Measurements from ENCODE around the gene TPP1. TPM values are rescaled to one million over a fixed set of nuclear protein-coding genes. Genes with fewer than 3 reads are reported as not detected.

The TPP1 gene
- polyA plus RNA-seq, 4 donors: 89.2 to 119 (median 113) TPM

DNA sequence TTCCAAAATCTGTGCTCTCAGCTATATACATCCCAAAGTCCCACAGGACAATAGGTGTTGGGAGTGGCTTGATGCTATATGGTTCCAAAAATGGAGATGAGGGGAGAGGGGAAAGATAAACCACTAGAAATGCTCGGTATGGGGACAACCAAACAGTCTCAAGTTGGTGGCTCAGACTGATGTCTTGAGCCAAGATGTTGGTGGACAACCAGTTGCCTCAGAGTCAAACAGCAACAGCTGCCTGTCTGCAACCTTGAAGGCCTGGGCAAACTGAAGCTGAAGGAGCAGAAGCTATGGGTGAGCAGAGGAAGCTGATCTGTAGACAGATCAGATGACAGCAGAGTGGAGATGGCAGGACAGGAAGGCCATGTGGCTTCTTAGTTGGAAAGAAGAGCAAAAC lies 19.8 kb downstream of the TPP1 start:
- DNase-seq (ENCODE audit: low read depth in 4 of 4, low spot score in 2 of 4): no peak

DNA sequence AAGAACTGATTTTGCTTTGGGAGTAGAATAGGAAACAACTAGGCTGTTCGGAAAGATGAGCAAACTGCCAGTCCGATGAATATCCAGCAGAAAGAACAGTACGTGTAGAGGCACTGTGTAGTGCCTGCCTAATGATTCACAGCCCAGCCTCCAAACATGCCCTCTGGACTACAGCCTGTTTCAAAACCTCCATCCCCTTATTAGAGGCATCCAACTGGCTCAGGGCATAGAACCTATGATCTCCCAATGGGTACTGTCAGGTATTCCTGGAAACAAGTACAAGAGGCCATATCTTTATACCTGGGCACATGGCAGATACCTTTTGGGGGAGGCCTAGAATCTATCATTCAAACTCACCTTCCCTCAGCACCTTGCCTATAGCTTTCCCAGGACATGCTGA lies 20.7 kb downstream of the TPP1 start:
- DNase-seq (ENCODE audit: low read depth in 4 of 4, low spot score in 2 of 4): no peak

DNA sequence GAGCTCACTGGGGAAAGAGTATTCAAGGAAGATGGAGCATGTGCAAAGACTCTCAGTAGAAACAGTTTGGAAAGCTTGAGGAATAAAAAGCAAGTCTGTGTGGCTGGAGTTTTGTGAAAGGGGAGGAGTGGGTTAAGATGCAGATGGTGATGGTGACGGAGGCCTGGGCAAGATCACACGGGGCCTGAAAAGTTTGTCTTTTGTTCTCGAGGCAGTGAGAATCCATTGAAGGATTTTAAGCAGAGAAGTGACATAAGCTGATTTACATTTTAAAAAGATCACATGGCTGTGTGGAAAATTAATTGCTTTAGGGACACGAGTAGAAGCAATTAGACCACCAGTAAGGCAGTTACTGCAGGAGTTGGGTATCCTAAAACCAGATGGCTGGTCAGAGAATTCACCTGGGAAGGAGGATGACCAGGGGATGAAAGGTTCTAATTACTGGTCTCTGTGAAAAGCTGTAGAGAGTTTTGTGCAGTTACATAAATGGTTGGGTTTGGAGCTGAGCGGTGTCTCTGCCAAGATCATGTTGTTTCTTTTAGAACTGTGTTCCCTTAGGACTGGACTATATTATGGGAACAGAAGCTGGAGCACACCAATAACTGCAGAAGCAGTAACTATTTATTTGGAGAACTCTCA lies 22.9 kb downstream of the TPP1 start:
- no peak for DNase-seq (ENCODE audit: low read depth in 4 of 4, low spot score in 2 of 4)

DNA sequence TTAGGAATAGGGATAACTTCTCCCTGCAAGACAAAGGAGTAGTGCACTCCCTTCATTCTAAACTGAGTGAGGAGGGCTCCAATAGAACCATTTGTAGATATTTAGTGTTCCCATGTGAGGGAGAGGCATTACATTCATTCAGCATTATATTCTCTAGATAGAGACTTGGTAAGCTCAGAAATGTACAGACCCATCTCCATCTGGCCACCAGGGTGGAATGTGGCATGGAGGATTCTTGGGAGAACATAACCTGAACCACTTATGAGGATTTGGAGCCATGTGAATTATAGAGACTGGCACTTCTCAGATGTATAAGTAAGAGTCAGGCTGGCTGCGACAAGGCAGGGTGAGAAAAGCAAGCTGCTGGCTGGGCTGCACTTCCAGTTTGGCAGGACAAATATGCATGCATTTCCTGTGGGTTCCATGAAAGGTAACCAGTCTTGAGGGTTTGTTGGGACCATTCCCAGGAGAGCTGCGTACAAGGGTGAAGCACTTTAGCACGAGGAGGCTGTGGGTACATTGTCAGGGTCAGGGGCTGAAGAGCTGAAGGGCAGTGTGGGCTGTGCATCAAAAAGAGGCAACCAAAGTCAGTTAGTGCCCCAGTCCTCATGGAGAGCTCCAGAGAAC lies 25.0 kb downstream of the TPP1 start:
- no peak for DNase-seq (ENCODE audit: low read depth in 4 of 4, low spot score in 2 of 4)

DNA sequence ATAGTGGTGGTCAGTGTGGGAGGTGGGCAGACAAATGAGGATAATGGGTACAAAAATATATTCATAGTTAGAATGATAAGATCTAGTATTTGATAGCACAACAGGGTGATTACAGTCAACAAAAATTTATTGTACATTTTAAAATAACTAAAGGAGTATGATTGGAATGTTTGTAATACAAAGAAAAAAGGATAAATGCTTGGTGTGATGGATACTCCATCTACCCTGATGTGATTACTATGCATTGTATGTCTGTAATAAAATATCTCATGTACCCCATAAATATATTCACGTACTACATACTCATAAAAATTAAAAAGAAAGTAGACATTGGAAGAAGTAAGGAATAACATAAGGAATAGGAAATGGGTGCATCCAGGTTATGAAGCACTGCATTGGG lies 31.2 kb downstream of the TPP1 start:
- DNase-seq (ENCODE audit: low read depth in 4 of 4, low spot score in 2 of 4): no peak

DNA sequence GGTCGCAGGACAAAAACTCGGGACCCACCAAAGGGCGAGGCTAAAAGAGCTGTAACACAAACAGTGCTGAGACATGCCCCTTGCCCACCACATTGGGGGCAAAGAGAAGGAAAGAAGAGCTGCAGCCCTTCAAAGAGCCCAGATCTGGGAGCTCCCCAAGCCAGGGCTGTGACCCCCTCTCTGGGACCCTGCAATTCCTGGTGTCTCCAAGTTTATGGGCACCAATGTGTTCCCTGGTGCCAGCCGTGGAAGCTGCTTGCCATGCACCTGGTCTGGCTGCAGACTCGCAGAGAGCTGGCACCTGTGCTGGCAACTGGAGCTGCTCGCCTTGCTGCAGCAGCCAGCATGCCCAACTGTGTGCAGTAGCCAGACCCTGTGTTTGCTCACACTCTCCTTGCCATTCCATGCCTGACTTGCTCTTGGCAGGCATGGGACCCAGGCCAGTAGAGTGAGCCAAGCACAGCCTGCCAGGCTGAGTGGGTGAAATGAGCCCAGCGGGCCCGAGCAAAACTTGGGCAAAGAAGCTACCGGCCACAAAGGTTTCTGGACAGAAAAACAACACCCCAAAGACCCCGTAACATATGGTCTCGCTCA lies 31.8 kb downstream of the TPP1 start:
- no peak for DNase-seq (ENCODE audit: low read depth in 4 of 4, low spot score in 2 of 4)

DNA sequence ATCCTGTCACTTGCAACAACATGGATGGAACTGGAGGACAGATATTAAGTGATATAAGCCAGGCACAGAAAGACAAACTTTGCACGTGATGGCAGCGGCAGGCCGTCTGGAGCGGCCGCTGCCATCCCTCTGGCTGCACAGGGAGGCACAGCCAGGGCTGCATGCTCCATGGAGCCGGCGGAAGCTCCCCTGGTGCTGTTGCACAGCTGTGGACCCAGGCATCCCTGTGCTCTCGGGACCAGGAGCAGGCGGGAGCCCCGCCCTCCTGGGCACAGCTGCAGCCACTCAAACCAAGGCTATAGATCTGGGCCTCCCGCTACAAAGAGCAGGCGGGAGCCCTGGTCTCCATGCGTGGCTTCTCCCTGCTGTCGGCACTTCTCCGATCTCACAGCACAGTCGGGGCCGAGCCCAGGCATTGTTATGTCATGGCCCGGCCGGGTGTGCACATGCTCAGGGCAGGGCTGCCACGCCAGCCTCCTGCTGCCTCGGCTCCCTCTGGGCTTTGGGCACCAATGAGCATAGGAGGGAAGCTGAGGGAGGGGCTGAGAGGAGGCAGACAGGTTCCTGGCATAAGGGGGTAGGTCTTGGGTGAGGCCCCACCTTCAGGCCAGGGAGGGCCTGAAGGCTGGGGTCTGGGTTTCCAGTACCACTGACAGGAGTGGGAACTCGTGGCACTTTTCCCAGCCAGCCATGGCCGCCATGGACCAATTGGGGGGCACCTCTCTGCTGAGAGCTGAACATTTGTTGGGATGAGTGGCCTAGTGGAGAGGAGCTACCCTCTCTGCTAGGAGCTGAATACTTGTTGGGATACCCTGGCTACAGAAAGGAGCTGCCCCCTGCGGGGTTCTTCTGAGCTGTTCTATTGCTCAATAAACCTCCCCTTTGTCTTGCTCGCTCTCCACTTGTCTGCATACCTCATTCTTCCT lies 32.5 kb downstream of the TPP1 start:
- no peak for DNase-seq (ENCODE audit: low read depth in 4 of 4, low spot score in 2 of 4)

DNA sequence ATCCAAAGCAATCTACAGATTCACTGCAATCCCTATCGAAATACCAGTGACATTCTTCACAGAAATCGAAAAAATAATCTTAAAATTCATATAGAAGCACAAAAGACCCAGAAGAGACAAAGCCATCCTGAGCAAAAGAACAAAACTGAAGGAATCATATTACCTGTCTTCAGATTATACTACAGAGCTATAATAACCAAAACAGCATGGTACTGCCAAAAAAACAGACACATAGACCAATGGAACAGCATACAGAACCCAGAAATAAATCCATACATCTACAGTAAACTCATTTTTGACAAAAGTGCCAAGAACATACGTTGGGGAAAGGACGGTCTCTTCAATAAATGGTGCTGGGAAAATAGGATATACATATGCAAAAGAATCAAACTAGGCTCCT lies 34.7 kb downstream of the TPP1 start:
- DNase-seq (ENCODE audit: low read depth in 4 of 4, low spot score in 2 of 4): no peak

DNA sequence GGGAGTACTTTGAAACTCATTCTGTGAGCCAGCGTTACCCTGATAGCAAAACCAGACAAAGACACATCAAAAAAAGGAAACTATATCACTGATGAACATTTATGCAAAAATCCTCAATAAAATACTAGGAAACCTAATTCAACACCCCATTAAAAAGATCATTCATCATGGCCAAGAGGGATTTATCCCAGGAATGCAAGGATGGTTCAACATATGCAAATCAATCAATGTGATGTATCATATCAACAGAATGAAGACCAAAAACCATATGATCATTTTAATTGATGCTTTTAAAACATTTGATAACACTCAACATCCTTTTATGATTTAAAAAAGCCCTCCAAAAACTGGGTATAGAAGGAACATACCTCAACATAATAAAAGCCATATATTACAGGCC lies 35.6 kb downstream of the TPP1 start:
- no peak for DNase-seq (ENCODE audit: low read depth in 4 of 4, low spot score in 2 of 4)

DNA sequence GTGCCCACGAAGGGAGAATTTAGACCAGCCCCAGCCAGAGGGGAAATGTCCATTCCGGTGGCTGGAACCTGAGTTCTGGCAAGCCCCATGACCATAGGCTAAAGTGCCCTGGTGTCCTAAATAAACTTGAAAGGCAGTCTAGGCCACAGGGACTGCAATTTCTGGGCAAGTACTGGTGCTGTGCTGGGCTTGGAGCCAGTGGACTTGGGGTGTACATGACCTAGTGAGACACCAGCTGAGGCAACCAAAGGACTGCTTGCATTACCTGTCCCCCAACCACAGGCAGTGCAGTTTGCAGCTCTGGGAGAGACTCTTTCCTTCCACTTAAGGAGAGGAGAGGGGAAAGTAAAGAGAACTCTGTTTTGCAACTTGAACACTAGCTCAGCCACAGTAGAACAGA lies 39.5 kb downstream of the TPP1 start:
- no peak for DNase-seq (ENCODE audit: low read depth in 4 of 4, low spot score in 2 of 4)

DNA sequence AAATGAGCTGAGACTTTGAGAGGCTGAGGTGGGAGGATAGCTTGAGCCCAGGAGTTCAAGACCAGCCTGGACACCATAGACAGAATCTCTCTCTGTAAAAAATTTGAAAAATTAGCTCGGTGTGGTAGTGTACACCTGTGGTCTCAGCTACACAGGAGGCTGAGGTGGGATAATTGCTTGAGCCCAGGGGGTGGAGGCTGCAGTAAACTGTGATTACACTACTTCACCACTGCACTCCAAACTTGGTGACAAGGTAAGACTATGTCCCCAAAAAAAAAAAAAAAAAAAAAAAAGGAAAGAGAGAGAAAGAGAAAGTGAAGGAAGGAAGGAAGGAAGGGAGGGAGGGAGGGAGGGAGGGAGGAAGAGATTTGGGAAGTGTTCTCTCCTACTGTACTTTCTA lies 41.1 kb downstream of the TPP1 start:
- DNase-seq (ENCODE audit: low read depth in 4 of 4, low spot score in 2 of 4): no peak

DNA sequence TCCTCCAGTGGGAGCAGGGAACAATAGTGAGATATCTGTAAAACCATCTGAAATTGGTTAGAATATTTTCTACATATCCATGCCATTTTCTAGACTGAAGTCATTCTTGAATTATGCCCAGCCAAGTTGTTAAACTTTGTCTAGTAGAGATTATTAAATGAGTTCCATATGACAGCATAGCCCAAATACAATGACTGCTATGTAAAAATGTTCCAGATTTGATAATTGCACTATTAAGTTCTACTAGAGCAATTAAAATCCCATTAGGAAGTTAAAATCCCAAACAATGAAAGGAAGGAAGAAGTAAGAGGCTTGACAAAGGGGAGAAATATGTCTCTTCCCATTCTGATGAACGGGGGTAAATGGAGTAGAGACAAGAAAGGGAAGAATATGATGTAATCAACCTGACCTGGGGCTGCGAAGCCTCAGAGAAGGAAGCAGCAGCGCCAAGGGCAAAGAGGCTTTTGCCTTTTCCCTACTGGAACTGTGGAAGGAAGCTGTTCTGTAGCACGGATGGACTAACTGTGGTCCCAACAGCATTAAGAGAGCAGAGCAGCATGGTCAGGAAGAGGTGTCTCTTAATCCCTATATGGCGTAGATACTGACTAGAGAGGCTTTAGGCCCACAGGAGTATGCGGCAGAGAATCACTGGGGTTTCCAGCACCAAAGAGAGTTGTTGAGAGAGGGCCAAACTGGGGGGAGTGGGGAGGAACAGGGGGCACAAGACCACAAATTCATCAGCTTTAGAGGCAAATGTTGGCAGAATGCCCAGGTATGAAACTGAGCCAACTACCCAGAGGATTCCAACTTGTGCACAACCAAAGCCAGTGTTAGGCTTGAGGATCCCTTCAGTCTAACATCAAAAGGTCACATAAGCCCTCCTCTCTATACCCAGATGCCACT lies 42.5 kb downstream of the TPP1 start:
- peak in 1 of 4 donors; percentile 10 for DNase-seq (ENCODE audit: low read depth in 4 of 4, low spot score in 2 of 4)

DNA sequence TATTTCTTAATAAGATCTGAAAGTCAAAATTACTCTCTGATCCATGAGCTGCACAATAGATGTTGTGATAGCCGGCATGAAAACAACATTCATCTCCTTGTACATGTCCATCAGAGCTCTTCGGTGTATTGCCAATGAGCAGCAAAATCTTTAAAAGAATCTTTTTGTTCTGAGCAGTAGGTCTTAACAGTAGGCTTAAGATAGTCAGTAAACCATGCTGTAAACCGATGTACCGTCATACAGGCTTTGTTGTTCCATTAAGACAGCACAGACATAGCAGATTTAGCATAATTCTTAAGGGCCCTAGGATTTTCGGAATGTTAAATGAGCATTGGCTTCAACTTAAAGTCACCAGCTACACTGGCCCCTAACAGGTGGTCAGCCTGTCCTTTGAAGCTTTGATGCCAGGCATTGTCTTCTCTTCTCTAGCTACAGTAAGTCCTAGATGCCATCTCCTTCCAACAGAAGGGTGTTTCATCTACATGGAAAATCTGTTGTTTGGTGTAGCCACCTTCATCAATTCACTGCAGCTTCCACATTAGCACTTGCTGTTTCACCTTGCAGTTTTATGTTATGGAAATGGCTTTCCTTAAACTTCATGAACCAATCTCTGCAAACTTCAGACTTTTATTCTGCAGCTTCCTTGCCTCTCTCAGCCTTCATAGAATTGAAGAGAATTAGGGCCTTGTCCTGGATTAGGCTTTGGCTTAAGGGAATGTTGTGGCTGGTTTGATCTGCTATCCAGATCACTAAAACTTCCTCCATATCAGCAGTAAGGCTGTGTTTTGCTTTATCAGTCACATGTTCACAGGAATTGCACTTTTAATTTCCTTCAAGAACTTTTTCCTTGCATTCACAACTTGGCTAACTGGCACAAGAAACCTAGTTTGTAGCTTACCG lies 44.2 kb downstream of the TPP1 start:
- no peak for DNase-seq (ENCODE audit: low read depth in 4 of 4, low spot score in 2 of 4)

DNA sequence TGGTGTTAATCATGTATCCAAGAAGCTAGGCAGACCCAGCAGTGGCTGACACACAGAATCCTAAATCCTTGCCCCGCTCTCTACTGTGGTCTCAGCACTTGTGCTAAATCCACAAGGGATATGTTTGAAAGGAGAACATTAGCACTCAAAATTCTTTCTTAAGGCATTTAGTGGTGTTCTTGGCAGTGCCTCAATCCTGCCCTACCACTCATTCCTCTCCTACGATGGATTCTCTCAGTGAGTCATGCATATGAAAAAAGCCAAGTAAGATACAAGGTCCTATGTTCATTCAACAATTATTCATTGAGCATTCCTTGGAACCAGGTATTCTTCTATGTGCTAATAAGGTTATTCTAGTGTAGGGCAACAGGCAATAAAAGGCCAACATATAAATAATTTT lies 47.0 kb downstream of the TPP1 start:
- DNase-seq (ENCODE audit: low read depth in 4 of 4, low spot score in 2 of 4): no peak

DNA sequence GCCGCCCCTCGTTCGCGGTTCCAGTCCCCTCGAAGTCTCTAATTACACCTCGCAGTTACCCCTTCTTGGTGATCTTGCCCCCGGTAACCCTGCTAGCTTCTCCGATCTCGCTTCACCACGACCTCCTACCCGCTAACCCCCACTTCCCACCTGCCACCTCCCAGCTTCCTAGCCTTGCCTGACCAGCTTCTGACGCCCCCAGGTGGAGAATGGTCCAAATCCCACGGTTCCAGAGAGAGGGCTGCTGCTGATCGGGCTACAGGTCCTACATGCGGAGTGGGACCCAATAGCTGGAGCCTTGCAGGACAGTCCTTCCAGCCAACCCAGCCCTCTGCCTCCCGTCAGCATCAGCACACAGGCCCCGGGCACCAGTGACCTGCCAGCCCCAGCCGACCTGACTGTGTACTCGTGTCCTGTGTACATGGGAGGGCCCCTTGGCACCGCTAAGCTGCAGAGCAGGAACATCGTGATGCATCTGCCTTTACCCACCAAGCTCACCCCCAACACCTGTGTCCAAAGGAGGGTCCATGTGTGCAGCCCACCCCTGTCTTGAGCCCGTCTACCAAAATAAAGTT lies 47.7 kb downstream of the TPP1 start:
- DNase-seq (ENCODE audit: low read depth in 4 of 4, low spot score in 2 of 4): no peak

DNA sequence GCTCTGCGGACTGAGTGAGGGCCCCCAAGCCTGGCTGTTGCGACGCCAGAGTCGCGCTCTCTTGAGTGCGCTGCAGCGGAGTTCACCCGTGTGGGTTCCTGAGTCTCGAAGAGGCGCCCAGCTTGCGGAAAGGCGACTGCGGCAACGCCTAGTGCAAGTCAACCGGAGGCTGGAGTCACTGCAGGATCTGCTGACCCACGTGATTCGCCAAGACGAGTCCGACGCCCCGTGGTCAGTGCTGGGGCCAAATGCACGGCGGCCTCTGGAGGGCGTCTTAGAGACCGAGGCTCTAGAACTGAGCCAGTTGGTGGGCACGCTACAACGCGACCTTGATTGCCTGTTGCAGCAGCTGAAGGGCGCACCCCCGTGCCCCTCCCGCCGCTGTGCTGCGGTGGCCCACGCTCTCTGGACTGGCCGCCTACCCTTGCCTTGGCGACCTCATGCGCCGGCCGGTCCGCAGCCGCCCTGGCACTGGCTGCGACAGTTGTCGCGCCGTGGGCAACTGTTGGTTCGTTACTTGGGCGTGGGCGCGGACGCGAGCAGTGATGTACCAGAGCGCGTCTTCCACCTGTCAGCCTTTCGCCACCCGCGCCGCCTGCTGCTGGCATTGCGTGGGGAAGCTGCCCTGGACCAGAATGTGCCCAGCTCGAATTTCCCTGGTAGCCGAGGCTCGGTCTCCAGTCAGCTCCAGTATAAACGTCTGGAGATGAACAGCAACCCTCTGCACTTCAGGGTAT lies 48.4 kb downstream of the TPP1 start:
- DNase-seq (ENCODE audit: low read depth in 4 of 4, low spot score in 2 of 4): no peak

DNA sequence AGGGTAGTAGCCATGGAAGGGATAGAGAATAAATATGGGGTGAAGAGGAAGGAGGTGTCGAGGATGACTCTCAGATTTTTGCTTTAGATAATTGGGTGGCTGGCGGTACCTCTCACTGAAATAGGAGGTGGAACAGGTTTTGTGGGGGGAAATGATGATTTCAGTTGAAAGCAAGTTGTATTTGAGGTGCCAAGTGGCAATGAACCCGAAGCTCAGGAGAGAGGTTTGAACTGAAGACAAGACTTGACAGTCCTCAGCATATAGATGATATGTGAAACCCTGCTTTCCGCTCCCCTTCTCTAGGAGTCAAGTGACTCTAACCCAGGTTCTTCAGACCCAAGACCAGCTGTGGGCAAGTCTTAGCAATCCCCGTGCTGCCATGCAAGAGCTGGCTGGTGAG lies 49.5 kb downstream of the TPP1 start:
- no peak for DNase-seq (ENCODE audit: low read depth in 4 of 4, low spot score in 2 of 4)

DNA sequence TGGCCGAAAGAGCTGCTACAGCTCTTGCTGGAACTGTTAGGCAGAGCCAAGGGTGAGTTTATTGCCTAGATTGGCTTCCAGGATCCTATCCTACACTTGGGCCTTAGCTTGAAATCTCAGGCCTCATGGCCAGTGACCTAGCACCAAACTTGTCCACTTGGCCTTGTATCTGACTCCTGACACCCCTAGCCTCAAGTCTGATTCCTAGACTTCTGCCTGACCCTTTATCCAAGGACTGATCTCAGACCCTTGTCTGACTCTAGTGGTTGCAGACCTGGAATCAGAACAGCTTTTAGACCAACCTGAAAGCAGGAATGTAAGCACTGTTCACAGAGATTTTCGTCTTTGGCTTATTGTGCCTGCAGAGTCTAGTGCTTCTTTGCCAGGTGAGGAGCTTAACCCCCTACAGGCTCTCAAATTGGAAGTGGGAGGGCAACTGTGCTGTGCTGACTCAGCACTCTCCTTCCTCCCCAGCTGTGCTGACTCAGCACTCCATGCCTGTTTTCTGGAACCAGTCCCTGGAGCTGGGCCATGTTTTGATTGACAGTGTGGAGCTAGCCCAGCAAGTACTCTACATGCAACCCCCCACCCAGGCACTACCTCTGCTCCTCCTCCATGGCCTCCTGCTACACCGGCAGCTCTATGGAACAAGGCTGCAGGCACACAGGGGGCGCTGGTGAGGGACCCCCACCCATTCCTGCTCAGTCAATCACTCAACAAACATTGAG lies 50.9 kb downstream of the TPP1 start:
- DNase-seq (ENCODE audit: low read depth in 4 of 4, low spot score in 2 of 4): peak in 2 of 4 donors; percentile 34

Data from left renal cortex interstitium (tissue), 4 donors.